ENCODE results near the gene POU5F1.

DNA sequence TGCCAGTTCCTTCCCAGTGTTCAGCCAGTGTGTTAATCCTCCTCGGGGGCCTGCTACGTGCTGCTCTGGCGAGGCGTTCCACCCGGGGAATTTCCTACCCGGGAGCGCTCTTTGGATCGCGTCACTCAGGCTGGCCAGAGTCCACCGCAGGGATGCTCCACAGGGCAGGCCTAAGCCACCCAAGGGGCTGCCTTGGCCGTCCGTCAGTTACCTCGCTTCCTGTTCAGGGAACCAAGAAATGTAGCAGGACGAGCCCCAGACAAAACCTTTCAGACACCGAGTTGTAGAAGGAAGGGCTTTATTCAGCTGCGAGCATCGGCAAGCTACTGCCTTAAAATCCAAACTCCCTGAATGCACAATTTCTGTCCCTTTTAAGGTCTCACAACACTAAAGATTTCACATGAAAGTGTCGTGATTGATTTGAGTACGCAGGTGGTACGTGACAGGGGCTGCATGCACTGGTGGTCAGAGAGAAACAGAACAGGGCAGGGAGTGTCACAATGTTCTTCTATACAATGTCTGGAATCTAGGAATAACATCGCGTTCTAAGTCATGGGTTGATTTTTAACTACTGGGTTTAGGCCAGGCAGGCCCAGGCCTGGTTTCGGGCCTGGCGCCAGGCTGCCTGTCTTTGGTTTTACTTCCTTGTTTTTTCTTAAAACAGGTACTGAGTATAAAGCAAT lies 15.7 kb upstream of the POU5F1 start:
- TF ChIP-seq, protein P1, sequence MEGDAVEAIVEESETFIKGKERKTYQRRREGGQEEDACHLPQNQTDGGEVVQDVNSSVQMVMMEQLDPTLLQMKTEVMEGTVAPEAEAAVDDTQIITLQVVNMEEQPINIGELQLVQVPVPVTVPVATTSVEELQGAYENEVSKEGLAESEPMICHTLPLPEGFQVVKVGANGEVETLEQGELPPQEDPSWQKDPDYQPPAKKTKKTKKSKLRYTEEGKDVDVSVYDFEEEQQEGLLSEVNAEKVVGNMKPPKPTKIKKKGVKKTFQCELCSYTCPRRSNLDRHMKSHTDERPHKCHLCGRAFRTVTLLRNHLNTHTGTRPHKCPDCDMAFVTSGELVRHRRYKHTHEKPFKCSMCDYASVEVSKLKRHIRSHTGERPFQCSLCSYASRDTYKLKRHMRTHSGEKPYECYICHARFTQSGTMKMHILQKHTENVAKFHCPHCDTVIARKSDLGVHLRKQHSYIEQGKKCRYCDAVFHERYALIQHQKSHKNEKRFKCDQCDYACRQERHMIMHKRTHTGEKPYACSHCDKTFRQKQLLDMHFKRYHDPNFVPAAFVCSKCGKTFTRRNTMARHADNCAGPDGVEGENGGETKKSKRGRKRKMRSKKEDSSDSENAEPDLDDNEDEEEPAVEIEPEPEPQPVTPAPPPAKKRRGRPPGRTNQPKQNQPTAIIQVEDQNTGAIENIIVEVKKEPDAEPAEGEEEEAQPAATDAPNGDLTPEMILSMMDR (conservative IDR thresholded peaks at IDR 0.05; ENCODE audit: low read length): no peak
- no peak for TF ChIP-seq EZH2phosphoT487 (IDR thresholded peaks at IDR 0.05; ENCODE audit: borderline replicate concordance, low read depth, low read length)

All from OCI-LY7 (cell line).